CD14-positive monocyte (primary cell): Measurements from ENCODE around the gene ENDOV. TPM values are rescaled to one million over a fixed set of nuclear protein-coding genes. Genes with fewer than 3 reads are reported as not detected.

Experiments used
- DNase-seq, 3 donors: peaks; one replicate each; pipeline ENCODE4 v3.0.0-alpha.2; 2011 to 2022
- H2AFZ ChIP-seq: 2 replicates; pipeline ENCODE4 v1.6.0; 2012; ENCODE audit warnings: mild to moderate bottlenecking, low read depth, low read length, inconsistent platforms; ENCODE audit not compliant: insufficient read depth, poor library complexity, severe bottlenecking
- H3K27ac ChIP-seq, 2 donors: 1 replicate in 1 of 2; 2 replicates in 1 of 2; pipeline ENCODE4 v1.5.1; 2012 to 2013; ENCODE audit warnings: low read length in 2 of 2, control low read depth in 1 of 2, inconsistent platforms in 1 of 2, low read depth in 1 of 2, mild to moderate bottlenecking in 1 of 2
- H3K27me3 ChIP-seq, 2 donors: one replicate each; pipeline versions ENCODE4 v1.6.0 to v1.6.1; 2011 to 2013; ENCODE audit warnings: low read length in 2 of 2; ENCODE audit not compliant: control insufficient read depth in 2 of 2, insufficient read depth in 2 of 2
- H3K36me3 ChIP-seq, 2 donors: replicated peaks in 1 of 2; 1 replicate in 1 of 2; 2 replicates in 1 of 2; pipeline versions ENCODE4 v1.5.1 to v1.6.1; 2012 to 2013; ENCODE audit warnings: low read length in 2 of 2, control low read depth in 1 of 2, inconsistent platforms in 1 of 2, mild to moderate bottlenecking in 1 of 2; ENCODE audit not compliant: insufficient read depth in 2 of 2, control insufficient read depth in 1 of 2
- H3K4me1 ChIP-seq, 2 donors: 1 replicate in 1 of 2; 2 replicates in 1 of 2; pipeline versions ENCODE4 v1.5.1 to v1.6.1; 2012 to 2013; ENCODE audit warnings: low read length in 2 of 2, control low read depth in 1 of 2, inconsistent platforms in 1 of 2, mild to moderate bottlenecking in 1 of 2, moderate library complexity in 1 of 2; ENCODE audit not compliant: insufficient read depth in 2 of 2, control insufficient read depth in 1 of 2
- H3K4me2 ChIP-seq: replicated peaks from 2 replicates; pipeline ENCODE3; 2012; ENCODE audit warnings: low read length, moderate library complexity, mild to moderate bottlenecking; ENCODE audit not compliant: poor library complexity, severe bottlenecking; ENCODE audit errors: extremely low read depth
- H3K4me3 ChIP-seq, 3 experiments: fragments of 200-600 bp in 1 of 3; sonication (generic) in 1 of 3; replicated peaks in 1 of 3; 1 replicate in 2 of 3; 2 replicates in 1 of 3; pipeline ENCODE4 v1.5.1; 2011 to 2013; ENCODE audit warnings: low read length in 3 of 3, mild to moderate bottlenecking in 3 of 3, control low read depth in 2 of 3, low read depth in 2 of 3, inconsistent platforms in 1 of 3, moderate library complexity in 1 of 3
- H3K79me2 ChIP-seq: 2 replicates; pipeline ENCODE4 v1.6.0; 2012; ENCODE audit warnings: mild to moderate bottlenecking, control low read depth, inconsistent platforms, low read length, moderate library complexity; ENCODE audit not compliant: insufficient read depth
- H3K9ac ChIP-seq: 2 replicates; pipeline ENCODE4 v1.6.0; 2017; ENCODE audit warnings: low read length, mild to moderate bottlenecking; ENCODE audit not compliant: insufficient read depth, poor library complexity, severe bottlenecking
- H3K9me3 ChIP-seq, 2 donors: replicated peaks in 1 of 2; 1 replicate in 1 of 2; 2 replicates in 1 of 2; pipeline versions ENCODE4 v1.5.1 to v1.6.1; 2012 to 2013; ENCODE audit warnings: low read length in 2 of 2, control low read depth in 1 of 2; ENCODE audit not compliant: control insufficient read depth in 1 of 2, insufficient read depth in 1 of 2
- H4K20me1 ChIP-seq: 2 replicates; pipeline ENCODE4 v1.6.0; 2012; ENCODE audit warnings: mild to moderate bottlenecking, low read length, control low read depth, moderate library complexity; ENCODE audit not compliant: insufficient read depth
- H3K27ac Mint-ChIP-seq, 7 donors: one replicate each; pipeline ENCODE4 v1.8.0; 2020; ENCODE audit warnings: mild to moderate bottlenecking in 7 of 7, mixed read lengths in 7 of 7, moderate library complexity in 6 of 7, inconsistent platforms in 2 of 7
- H3K27me3 Mint-ChIP-seq, 3 donors: one replicate each; pipeline ENCODE4 v1.8.0; 2021 to 2022; ENCODE audit warnings: low read depth in 3 of 3, mild to moderate bottlenecking in 3 of 3, mixed read lengths in 3 of 3, moderate library complexity in 3 of 3, inconsistent platforms in 1 of 3
- H3K36me3 Mint-ChIP-seq, 2 donors: one replicate each; pipeline ENCODE4 v1.8.0; 2020; ENCODE audit warnings: mixed read lengths in 2 of 2, inconsistent platforms in 1 of 2, mild to moderate bottlenecking in 1 of 2
- H3K4me1 Mint-ChIP-seq: one replicate; pipeline ENCODE4 v1.8.0; 2020; ENCODE audit warnings: mild to moderate bottlenecking, mixed read lengths
- H3K4me3 Mint-ChIP-seq, 2 donors: one replicate each; pipeline ENCODE4 v1.8.0; 2020; ENCODE audit warnings: mild to moderate bottlenecking in 2 of 2, mixed read lengths in 2 of 2, moderate library complexity in 1 of 2
- H3K9me3 Mint-ChIP-seq, 7 donors: one replicate each; pipeline ENCODE4 v1.8.0; 2020 to 2022; ENCODE audit warnings: mixed read lengths in 7 of 7, mild to moderate bottlenecking in 6 of 7, moderate library complexity in 6 of 7, inconsistent platforms in 2 of 7
- WGBS: methylation state at CpG from one replicate; pipeline ENCODE4 v1.1.5; 2013; ENCODE audit warnings: missing lambda C conversion rate; ENCODE audit not compliant: insufficient coverage; 5-methylcytosine and 5-hydroxymethylcytosine counted together
- intact Hi-C, 2 donors: fragments of 100-400 bp; cut with micrococcal nuclease; formaldehyde crosslinking; loops; one replicate each; pipeline versions ENCODE4 v1.15.0 to v1.15.1; 2023
- polyA plus RNA-seq, 3 donors: library from polyadenylated mRNA; depleted of rRNA in 1 of 3; unstranded in 2 of 3; stranded (reverse) in 1 of 3; fragments of 300-500 nt in 2 of 3; fragments of >200 nt in 1 of 3; fragmentation: Illumina TruSeq in 2 of 3; gene quantifications; 1 replicate in 2 of 3; 2 replicates in 1 of 3; pipeline ENCODE4 v1.2.3, GENCODE V29; 2012 to 2021
- small RNA-seq: library from RNA; depleted of rRNA; stranded (forward); fragments of <200 nt; gene quantifications from one replicate; pipeline ENCODE3, GENCODE V24; 2012; ENCODE audit warnings: low read depth; ENCODE audit not compliant: insufficient read length
- TF ChIP-seq, protein P1 (sequence below): fragments of 200-600 bp; IDR thresholded peaks from one replicate; pipeline ENCODE4 v1.8.0; 2022; ENCODE audit warnings: antibody characterized with exemption, mild to moderate bottlenecking

Gene ENDOV
- polyA plus RNA-seq, 3 donors = 10.4 to 15.7 (median 13.3) TPM

DNA sequence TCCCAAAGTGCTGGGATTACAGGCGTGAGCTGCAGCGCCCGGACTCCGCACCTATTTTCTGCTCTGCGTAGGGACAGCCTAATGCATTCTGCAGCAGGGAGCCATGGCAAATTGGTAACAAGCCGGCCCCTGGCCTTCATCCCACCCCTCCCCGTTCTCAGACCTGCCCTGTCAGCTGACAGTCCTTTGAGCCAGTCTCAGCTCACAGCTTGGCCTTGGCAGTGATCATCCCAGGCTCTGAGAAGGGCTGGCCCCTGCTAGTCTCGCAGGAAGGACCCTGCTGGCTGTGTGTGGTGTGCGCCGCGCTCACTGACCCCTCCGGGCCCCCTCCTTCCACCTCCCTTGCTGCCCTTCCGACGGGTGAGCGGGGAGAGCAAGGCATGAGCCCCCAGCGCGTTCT is 71.7 kb downstream of the ENDOV start:
- Histone ChIP-seq H4K20me1 (no peaks in the 10 kb centered on the region), H3K79me2 (no peaks in the 10 kb centered on the region), H3K9me3 (peaks cover 11% of the 10 kb centered on the region in 2 donors), H3K27me3 (peaks cover 0 to 17% of the 10 kb centered on the region in 2 donors), H3K27ac (no peak overlapping the region), H3K4me1 (no peaks in the 10 kb centered on the region), H3K9ac (no peak overlapping the region), H3K4me3 (no peak overlapping the region), H2AFZ (no peak overlapping the region), H3K4me2 (no peak overlapping the region), H3K36me3 (no peaks in the 10 kb centered on the region)
- Mint-ChIP-seq H3K4me3 (no peak overlapping the region), H3K36me3 (no peaks in the 10 kb centered on the region), H3K9me3 (peaks cover 10 to 20% (median 16%) of the 10 kb centered on the region in 7 donors), H3K4me1 (no peaks in the 10 kb centered on the region), H3K27me3 (peaks cover 36 to 55% (median 45%) of the 10 kb centered on the region in 3 donors), H3K27ac (no peak overlapping the region)
- no peak for DNase-seq
- intact Hi-C loops = no loop called here
- TF ChIP-seq, protein P1, sequence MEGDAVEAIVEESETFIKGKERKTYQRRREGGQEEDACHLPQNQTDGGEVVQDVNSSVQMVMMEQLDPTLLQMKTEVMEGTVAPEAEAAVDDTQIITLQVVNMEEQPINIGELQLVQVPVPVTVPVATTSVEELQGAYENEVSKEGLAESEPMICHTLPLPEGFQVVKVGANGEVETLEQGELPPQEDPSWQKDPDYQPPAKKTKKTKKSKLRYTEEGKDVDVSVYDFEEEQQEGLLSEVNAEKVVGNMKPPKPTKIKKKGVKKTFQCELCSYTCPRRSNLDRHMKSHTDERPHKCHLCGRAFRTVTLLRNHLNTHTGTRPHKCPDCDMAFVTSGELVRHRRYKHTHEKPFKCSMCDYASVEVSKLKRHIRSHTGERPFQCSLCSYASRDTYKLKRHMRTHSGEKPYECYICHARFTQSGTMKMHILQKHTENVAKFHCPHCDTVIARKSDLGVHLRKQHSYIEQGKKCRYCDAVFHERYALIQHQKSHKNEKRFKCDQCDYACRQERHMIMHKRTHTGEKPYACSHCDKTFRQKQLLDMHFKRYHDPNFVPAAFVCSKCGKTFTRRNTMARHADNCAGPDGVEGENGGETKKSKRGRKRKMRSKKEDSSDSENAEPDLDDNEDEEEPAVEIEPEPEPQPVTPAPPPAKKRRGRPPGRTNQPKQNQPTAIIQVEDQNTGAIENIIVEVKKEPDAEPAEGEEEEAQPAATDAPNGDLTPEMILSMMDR = no peak
- 48% methylated on average over 17 of the region's 17 CpGs for WGBS

DNA sequence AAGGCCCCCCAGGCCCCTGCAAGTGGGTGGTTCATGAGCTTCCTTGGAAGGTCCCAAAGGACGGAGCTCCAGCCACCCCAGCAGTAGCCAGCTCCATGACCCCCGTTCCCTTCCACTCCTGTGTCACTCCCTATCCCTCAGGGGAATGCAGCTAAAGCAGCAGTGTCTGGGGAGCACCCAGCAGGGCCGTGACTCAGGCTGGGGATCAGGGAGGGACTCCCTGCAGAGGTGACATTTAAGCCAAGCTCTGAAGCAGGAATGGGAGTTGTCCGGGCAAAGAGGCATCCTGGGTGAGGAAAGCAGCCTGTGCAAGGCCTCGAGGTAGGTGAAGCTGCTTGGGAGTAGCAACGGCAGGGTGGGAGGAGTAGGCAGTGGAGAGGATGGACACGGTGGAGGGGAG is 72.5 kb downstream of the ENDOV start:
- no peak for DNase-seq
- no peaks in the 10 kb centered on the region for H4K20me1 ChIP-seq
- no peak overlapping the region for H2AFZ ChIP-seq
- H3K27me3 ChIP-seq = peaks cover 0 to 9% of the 10 kb centered on the region in 2 donors
- H3K4me1 ChIP-seq = no peaks in the 10 kb centered on the region
- Mint-ChIP-seq H3K9me3 (peaks cover 10 to 20% (median 16%) of the 10 kb centered on the region in 7 donors), H3K27me3 (peaks cover 28 to 49% (median 41%) of the 10 kb centered on the region in 3 donors), H3K36me3 (no peaks in the 10 kb centered on the region), H3K4me1 (no peaks in the 10 kb centered on the region), H3K27ac (no peak overlapping the region), H3K4me3 (no peak overlapping the region)
- no peak overlapping the region for H3K9ac ChIP-seq
- H3K4me2 ChIP-seq = no peak overlapping the region
- TF ChIP-seq, protein P1 = no peak
- WGBS = 60% methylated on average over 5 of the region's 7 CpGs
- H3K4me3 ChIP-seq = no peak overlapping the region
- intact Hi-C loops = no loop called here
- peaks cover 11% of the 10 kb centered on the region in 2 donors for H3K9me3 ChIP-seq
- no peaks in the 10 kb centered on the region for H3K79me2 ChIP-seq
- H3K27ac ChIP-seq = no peak overlapping the region
- no peaks in the 10 kb centered on the region for H3K36me3 ChIP-seq

Small RNAs within 50 kb of the gene (small RNA-seq; reads per million reads assigned to genes)
- not detected for gene MIR4730

Other genes starting within 250 kb of the ENDOV start
- under 1 TPM; 0.11 to 0.27 (median 0.16) TPM for gene CARD14, start 245.1 kb upstream of the ENDOV start, polyA plus RNA-seq
- 100 to 1,000 TPM in 1 of 3 donors, 10 to 100 TPM in 2; 21.1 to 193 (median 31.3) TPM for gene SGSH, start 194.8 kb upstream of the ENDOV start, polyA plus RNA-seq
- gene SLC26A11, start 194.7 kb upstream of the ENDOV start, polyA plus RNA-seq = 10 to 100 TPM in 1 of 3 donors, 1 to 10 TPM in 2; 1.8 to 29.7 (median 2.6) TPM
- 100 to 1,000 TPM in 1 of 3 donors, 10 to 100 TPM in 2; 10.3 to 196 (median 18.1) TPM for gene RNF213, start 154.3 kb upstream of the ENDOV start, polyA plus RNA-seq
- gene NPTX1, start 61.4 kb downstream of the ENDOV start, polyA plus RNA-seq = not detected
- gene RPTOR, start 129.7 kb downstream of the ENDOV start, polyA plus RNA-seq = 1 to 10 TPM; 1.1 to 8.7 (median 2.6) TPM